ENCODE data around the gene XXYLT1.

GRCh38 chr3:195086341-195086740, 184.6 kb downstream of the XXYLT1 start:
- TF ChIP-seq CTCF (IDR thresholded peaks at IDR 0.05) (no peak), POLR2A (IDR thresholded peaks at IDR 0.05) (no peak)
